Right atrium auricular region (tissue), 2 donors: ENCODE data around the gene AP2B1. TPM values are rescaled to one million over a fixed set of nuclear protein-coding genes. Genes with fewer than 3 reads are reported as not detected.
A peak's percentile ranks its signal among the peaks of the same experiment; 100 is the strongest.

Source experiments
- DNase-seq: peaks from one replicate; pipeline ENCODE4 v3.0.0-alpha.2; 2019; ENCODE audit warnings: low spot score
- H3K27ac ChIP-seq, 2 donors: fragments of 200-600 bp; sonication (generic); 1 replicate in 1 of 2; 2 replicates in 1 of 2; pipeline ENCODE4 v1.5.1; 2016 to 2019
- H3K27me3 ChIP-seq, 2 donors: fragments of 200-600 bp; sonication (generic); one replicate each; pipeline versions ENCODE4 v1.5.1 to v1.6.0; 2017 to 2019
- H3K36me3 ChIP-seq: fragments of 200-600 bp; sonication (generic); one replicate; pipeline ENCODE4 v1.5.1; 2016
- H3K4me1 ChIP-seq, 2 donors: fragments of 200-600 bp; sonication (generic); one replicate each; pipeline versions ENCODE4 v1.5.1 to v1.6.0; 2017 to 2019
- H3K4me3 ChIP-seq, 2 donors: fragments of 200-600 bp; sonication (generic); 1 replicate in 1 of 2; 2 replicates in 1 of 2; pipeline ENCODE4 v1.5.1; 2017 to 2019; ENCODE audit warnings: mild to moderate bottlenecking in 1 of 2, moderate library complexity in 1 of 2
- H3K9me3 ChIP-seq, 2 donors: fragments of 200-600 bp; sonication (generic); one replicate each; pipeline ENCODE4 v1.5.1; 2019
- CTCF ChIP-seq, 2 donors: fragments of 200-600 bp; sonication (generic); IDR thresholded peaks; one replicate each; pipeline ENCODE4 v1.5.1; 2019; ENCODE audit warnings: antibody characterized with exemption in 2 of 2
- total RNA-seq, 2 donors: library from RNA; depleted of rRNA; stranded (reverse); fragments of >200 nt; gene quantifications; one replicate each; pipeline ENCODE4 v1.1.0, GENCODE V29; 2016

The AP2B1 gene
- total RNA-seq, 2 donors from 2014 or later, result 79.8 to 80.1 TPM

- H3K27ac ChIP-seq, result peak overlapping the region; percentile 0 to 47
- no peaks in the 10 kb centered on the region for H3K9me3 ChIP-seq
- no peak overlapping the region for H3K4me3 ChIP-seq
- H3K36me3 ChIP-seq, result peaks cover 31% of the 10 kb centered on the region
- TF ChIP-seq CTCF (IDR thresholded peaks at IDR 0.05), result no peak
- peaks cover 0 to 34% of the 10 kb centered on the region in 2 donors for H3K4me1 ChIP-seq
- no peaks in the 10 kb centered on the region for H3K27me3 ChIP-seq
- no peak for DNase-seq
Measured at GRCh38 chr17:35726953-35727460, 139.9 kb downstream of the AP2B1 start.

GRCh38 chr17:35727635-35728034, 140.5 kb downstream of the AP2B1 start:
- Histone ChIP-seq H3K9me3 (no peaks in the 10 kb centered on the region), H3K36me3 (peaks cover 31% of the 10 kb centered on the region), H3K27ac (no peak overlapping the region), H3K27me3 (no peaks in the 10 kb centered on the region), H3K4me3 (no peak overlapping the region), H3K4me1 (peaks cover 0 to 34% of the 10 kb centered on the region in 2 donors)
- no peak for DNase-seq
- no peak for TF ChIP-seq CTCF (IDR thresholded peaks at IDR 0.05)

- Histone ChIP-seq H3K36me3 (peaks cover 23% of the 10 kb centered on the region), H3K9me3 (no peaks in the 10 kb centered on the region), H3K27ac (no peak overlapping the region), H3K4me3 (no peak overlapping the region), H3K4me1 (peaks cover 0 to 34% of the 10 kb centered on the region in 2 donors), H3K27me3 (no peaks in the 10 kb centered on the region)
- DNase-seq, result peak; percentile 49
- TF ChIP-seq CTCF (IDR thresholded peaks at IDR 0.05), result no peak
Measured at GRCh38 chr17:35728551-35728950, 141.4 kb downstream of the AP2B1 start.

GRCh38 chr17:35729405-35729833, 142.3 kb downstream of the AP2B1 start:
- peaks cover 0 to 34% of the 10 kb centered on the region in 2 donors for H3K4me1 ChIP-seq
- H3K4me3 ChIP-seq, result no peak overlapping the region
- no peak for TF ChIP-seq CTCF (IDR thresholded peaks at IDR 0.05)
- H3K27me3 ChIP-seq, result no peaks in the 10 kb centered on the region
- H3K27ac ChIP-seq, result no peak overlapping the region
- DNase-seq, result no peak
- H3K36me3 ChIP-seq, result peaks cover 14% of the 10 kb centered on the region
- H3K9me3 ChIP-seq, result no peaks in the 10 kb centered on the region

GRCh38 chr17:35730400-35731005, 143.4 kb downstream of the AP2B1 start:
- Histone ChIP-seq H3K9me3 (no peaks in the 10 kb centered on the region), H3K36me3 (peaks cover 3% of the 10 kb centered on the region), H3K27me3 (no peaks in the 10 kb centered on the region), H3K4me3 (no peak overlapping the region), H3K4me1 (peaks cover 0 to 34% of the 10 kb centered on the region in 2 donors), H3K27ac (no peak overlapping the region)
- TF ChIP-seq CTCF (IDR thresholded peaks at IDR 0.05), result no peak
- no peak for DNase-seq
